K562 (cell line): ENCODE results near the gene RHBG. TPM values are rescaled to one million over a fixed set of nuclear protein-coding genes. Genes with fewer than 3 reads are reported as not detected.
A peak's percentile ranks its signal among the peaks of the same experiment; 100 is the strongest.

Experiments used
- ATAC-seq: fragments of 200-7000 bp; cut with Tn5 transposase; 3 replicates; pipeline ENCODE4 v1.9.1; 2020; ENCODE audit warnings: moderate library complexity
- BruUV-seq: library from RNA; stranded (reverse); fragments of 400-500 nt; replicated peaks from 2 replicates; lab custom pipeline; 2021; lab: Mats Ljungman, UMichigan
- CTCF ChIA-PET: fragments of 300-600 bp; formaldehyde crosslinking; extraction: SDS; loops from one replicate; lab custom pipeline; 2021; ENCODE audit warnings: low intra/inter-chr PET ratio; lab: Yijun Ruan, JAX
- POLR2A ChIA-PET: fragments of 300-600, 350-650 bp; sonication (Branson Sonifier 250); formaldehyde crosslinking; extraction: SDS; loops from one replicate; lab custom pipeline; 2021; ENCODE audit warnings: antibody characterized with exemption, inconsistent platforms; lab: Yijun Ruan, JAX
- DNase-seq, 4 experiments: peaks; one replicate each; pipeline versions ENCODE4 v3.0.0 to v3.0.0-alpha.2; 2011 to 2018; ENCODE audit warnings: low spot score in 3 of 4, mixed read lengths in 3 of 4; ENCODE audit errors: extremely low read depth in 1 of 4
- FAIRE-seq: peaks from 2 replicates; lab custom pipeline; 2011; peaks lifted over from hg19 to GRCh38; lab: Jason Lieb, UNC
- H2AFZ ChIP-seq: 2 replicates; pipeline ENCODE4 v1.6.0; 2011; ENCODE audit warnings: low read depth, low read length, control low read depth, inconsistent platforms
- H3K27ac ChIP-seq: fragments of 200-600 bp; 3 replicates; pipeline ENCODE4 v1.8.0; 2011; ENCODE audit warnings: low read depth, mild to moderate bottlenecking, control low read depth, inconsistent platforms, low read length, moderate library complexity, mixed read lengths; ENCODE audit errors: extremely low read depth
- H3K27me3 ChIP-seq, 2 experiments: fragments of 300-600 bp in 1 of 2; 2 replicates in 1 of 2; 3 replicates in 1 of 2; pipeline versions ENCODE4 v1.6.0 to v1.8.0; 2011; ENCODE audit warnings: inconsistent platforms in 2 of 2, low read length in 2 of 2, mild to moderate bottlenecking in 1 of 2, mixed read lengths in 1 of 2, moderate library complexity in 1 of 2; ENCODE audit not compliant: control insufficient read depth in 2 of 2, insufficient read depth in 2 of 2
- H3K36me3 ChIP-seq: fragments of 300-600 bp; 3 replicates; pipeline ENCODE4 v1.8.0; 2011; ENCODE audit warnings: mild to moderate bottlenecking, low read length, inconsistent platforms; ENCODE audit not compliant: control insufficient read depth, insufficient read depth
- H3K4me1 ChIP-seq, 2 experiments: fragments of 200-600 bp in 1 of 2; replicated peaks in 1 of 2; 2 replicates in 1 of 2; 3 replicates in 1 of 2; pipeline versions ENCODE4 v1.5.1 to v1.8.0; 2011; ENCODE audit warnings: inconsistent platforms in 2 of 2, low read length in 2 of 2, mild to moderate bottlenecking in 1 of 2, mixed read lengths in 1 of 2, moderate library complexity in 1 of 2; ENCODE audit not compliant: control insufficient read depth in 2 of 2, insufficient read depth in 2 of 2
- H3K4me2 ChIP-seq: 2 replicates; pipeline ENCODE4 v1.6.1; 2011; ENCODE audit warnings: low read length, control low read depth, inconsistent platforms, mixed read lengths; ENCODE audit not compliant: insufficient read depth
- H3K4me3 ChIP-seq: fragments of 200-600 bp; sonication (generic), shearing (Covaris generic); 2 replicates; pipeline ENCODE4 v1.5.1; 2016; ENCODE audit warnings: control low read depth, inconsistent platforms
- H3K79me2 ChIP-seq: fragments of 200-600 bp; 3 replicates; pipeline ENCODE4 v1.8.0; 2011; ENCODE audit warnings: low read length, inconsistent platforms; ENCODE audit not compliant: control insufficient read depth, insufficient read depth
- H3K9ac ChIP-seq, 2 experiments: 2 replicates each; pipeline versions ENCODE4 v1.6.0 to v1.6.1; 2011; ENCODE audit warnings: low read depth in 2 of 2, low read length in 2 of 2, control low read depth in 1 of 2, inconsistent platforms in 1 of 2, mild to moderate bottlenecking in 1 of 2, mixed read lengths in 1 of 2; ENCODE audit not compliant: insufficient read depth in 1 of 2
- H3K9me1 ChIP-seq: one replicate; pipeline ENCODE4 v1.6.0; 2011; ENCODE audit warnings: inconsistent platforms, mild to moderate bottlenecking, low read length, moderate library complexity; ENCODE audit not compliant: control insufficient read depth, insufficient read depth
- H3K9me3 ChIP-seq: replicated peaks from 2 replicates; pipeline ENCODE4 v1.5.1; 2011; ENCODE audit warnings: low read depth, low read length, inconsistent platforms; ENCODE audit not compliant: control insufficient read depth, insufficient read depth
- H4K20me1 ChIP-seq: replicated peaks from 2 replicates; pipeline ENCODE4 v1.6.1; 2011; ENCODE audit warnings: low read length, inconsistent platforms, mixed read lengths; ENCODE audit not compliant: control insufficient read depth, insufficient read depth
- CUX1 ChIP-seq: fragments of 200-800 bp; sonication (Bioruptor generic); IDR thresholded peaks from 2 replicates; pipeline ENCODE4 v1.6.1; 2016; ENCODE audit warnings: missing genetic modification characterization, missing compliant biosample characterization
- ETV5 ChIP-seq: sonication (generic); formaldehyde crosslinking; IDR thresholded peaks from 2 replicates; pipeline ENCODE4 v1.4.0; 2020; ENCODE audit warnings: low read depth, mild to moderate bottlenecking, missing genetic modification reagents
- MTF1 ChIP-seq: fragments of 250-450 bp; sonication (Bioruptor Pico); IDR thresholded peaks from 2 replicates; pipeline ENCODE4 v1.9.0; 2021; ENCODE audit warnings: moderate library complexity, mild to moderate bottlenecking, inconsistent platforms, borderline replicate concordance
- REST ChIP-seq, 2 experiments: fragments of 450-650 bp; formaldehyde crosslinking in 1 of 2; IDR thresholded peaks; 2 replicates each; pipeline versions ENCODE4 v1.4.0 to v1.6.1; 2014 to 2020; ENCODE audit warnings: mild to moderate bottlenecking in 2 of 2, borderline replicate concordance in 1 of 2, low read depth in 1 of 2
- ZNF133 ChIP-seq: fragments of 250-450 bp; sonication (Bioruptor Pico); IDR thresholded peaks from 2 replicates; pipeline ENCODE4 v1.4.0; 2020; ENCODE audit warnings: mild to moderate bottlenecking
- ZNF165 ChIP-seq: fragments of 250-450 bp; sonication (Bioruptor Pico); IDR thresholded peaks from 2 replicates; pipeline ENCODE4 v1.4.0; 2020; ENCODE audit warnings: borderline replicate concordance
- ZNF507 ChIP-seq: conservative IDR thresholded peaks from 2 replicates; pipeline ENCODE4 v1.6.1; 2017; ENCODE audit warnings: missing genetic modification characterization, missing compliant biosample characterization
- WGBS: fragments of 100-300 bp; shearing (Covaris generic); methylation state at CpG from one replicate; pipeline ENCODE4 v1.1.6; 2016; ENCODE audit warnings: low coverage, mixed read lengths; ENCODE audit not compliant: insufficient coverage; ENCODE audit errors: missing lambda C conversion rate; 5-methylcytosine and 5-hydroxymethylcytosine counted together
- in situ Hi-C: fragments of 300-500 bp; cut with MboI; formaldehyde crosslinking; loops from 4 replicates; pipeline ENCODE4 v1.15.0; 2018; ENCODE audit warnings: inconsistent platforms, mixed read lengths
- intact Hi-C: fragments of 100-400 bp; cut with micrococcal nuclease; formaldehyde crosslinking; loops from 2 replicates; pipeline ENCODE4 v1.14.2; 2022
- polyA plus RNA-seq, 8 experiments: library from polyadenylated mRNA; depleted of rRNA in 4 of 8; stranded (reverse) in 5 of 8; unstranded in 3 of 8; fragments of >200 nt; fragmentation: Nextera tagmentation in 2 of 8; fragmentation: Illumina TruSeq in 1 of 8; extraction: Ambion mirVana in 2 of 8; extraction: Trizol in 1 of 8; gene quantifications; 2 replicates each; pipeline versions ENCODE4 v1.2.1 to v1.2.3, GENCODE V29; 2011 to 2014; ENCODE audit warnings: inconsistent platforms in 1 of 8, missing spikeins in 1 of 8
- total RNA-seq, 7 experiments: library from RNA; depleted of rRNA in 6 of 7; stranded (reverse); fragments of >200 nt in 6 of 7; fragmentation: Illumina TruSeq in 2 of 7; extraction: Trizol in 2 of 7; gene quantifications; 2 replicates each; pipeline versions ENCODE4 v1.2.1 to v1.2.3, GENCODE V29; 2011 to 2021; ENCODE audit warnings: low replicate concordance in 1 of 7

The RHBG gene
- total and polyA plus RNA-seq, 9 of the 15 experiments (the other 6 are each of a cell fraction or from before 2014, with no cell fraction given) = not detected

GRCh38 chr1:156356875-156357534 lies 12.0 kb upstream of the RHBG start:
- Histone ChIP-seq H3K9me1 (no peaks in the 10 kb centered on the region), H3K4me3 (no peak overlapping the region), H3K27ac (no peak overlapping the region), H3K9me3 (no peaks in the 10 kb centered on the region), H3K36me3 (no peaks in the 10 kb centered on the region), H3K4me2 (peak overlapping the region; percentile 52), H3K27me3 (peaks cover 20 to 22% of the 10 kb centered on the region in 2 experiments), H3K79me2 (no peaks in the 10 kb centered on the region), H3K9ac (peak overlapping the region in 1 of 2 experiments; percentile 80; a peak in 1 of 4 replicates), H4K20me1 (no peaks in the 10 kb centered on the region), H3K4me1 (peaks cover 0 to 6% of the 10 kb centered on the region in 2 experiments; a peak in 2 of 5 replicates), H2AFZ (0 out of 2 replicates have a peak overlapping the region, but pooled peaks have one; percentile 22)
- BruUV-seq = no TSS peak
- WGBS = 11% methylated on average over 17 of the region's 22 CpGs
- ChIA-PET POLR2A (interaction anchor here (0.5 to 0.9 kb wide), 2 partner anchors 8 to 9 kb away, joined by 3 to 5 read pairs; no protein-coding TSS in a partner anchor), CTCF (interaction anchor here (2.8 kb wide), 1 partner anchor 88 kb away, joined by 23 read pairs; no protein-coding TSS in a partner anchor)
- DNase-seq (peak; percentile 74 to 89 (median 82)), FAIRE-seq (peak; percentile 57), ATAC-seq (peak; percentile 98)
- in situ Hi-C loops = no loop called here
- intact Hi-C loops = no loop called here
- TF ChIP-seq ETV5 (CRISPR knock-in tag) (no peak), CUX1 (no peak), ZNF133 (no peak), ZNF507 (tag) (no peak), ZNF165 (CRISPR knock-in tag) (no peak), MTF1 (CRISPR knock-in tag) (no peak), REST (IDR thresholded peaks at IDR 0.05; ENCODE audit: borderline replicate concordance) (peak; percentile 48; the same call in 1 of the 2 replicates), REST (CRISPR knock-in tag; IDR thresholded peaks at IDR 0.05; ENCODE audit: low read depth) (no peak)
